ENCODE results near the gene PLEKHH1. TPM values are rescaled to one million over a fixed set of nuclear protein-coding genes. Genes with fewer than 3 reads are reported as not detected.

PLEKHH1 gene
- total RNA-seq, 2 experiments from 2014 or later = 0.16 to 0.53 TPM

DNA sequence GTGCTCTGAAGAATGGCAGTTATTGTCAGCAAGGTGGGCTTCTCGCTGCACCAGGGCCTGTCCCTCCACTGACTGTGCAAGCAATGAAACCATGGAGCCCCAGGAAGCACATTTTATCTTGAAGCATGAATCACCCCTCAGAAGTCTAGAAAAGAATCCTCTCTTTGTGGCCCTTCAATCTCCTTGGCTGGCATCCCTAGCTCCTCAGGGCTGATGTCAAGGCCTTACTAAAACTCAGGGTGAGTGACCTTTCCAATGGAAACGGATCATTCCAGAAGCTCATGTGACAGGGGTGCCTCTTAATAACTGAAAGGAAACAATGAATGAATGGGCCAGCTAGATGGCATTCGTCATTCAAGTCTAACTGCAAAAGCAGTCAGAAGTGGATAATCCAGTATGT is 22.3 kb upstream of the PLEKHH1 start:
- H3K27ac Mint-ChIP-seq = no peak overlapping the region
- H3K36me3 Mint-ChIP-seq (ENCODE audit: low read depth) = no peaks in the 10 kb centered on the region
- Histone ChIP-seq H3K27ac (ENCODE audit: low read depth in 1 of 2, low read length in 2 of 2) (no peak overlapping the region), H3K4me3 (ENCODE audit: low read length) (no peak overlapping the region), H3K36me3 (ENCODE audit: insufficient read depth, low read length) (no peaks in the 10 kb centered on the region), H3K27me3 (ENCODE audit: control insufficient read depth in 1 of 2, insufficient read depth in 2 of 2, low read length in 2 of 2) (no peaks in the 10 kb centered on the region), H3K9me3 (ENCODE audit: control insufficient read depth in 1 of 2, insufficient read depth in 1 of 2, low read length in 2 of 2) (no peaks in the 10 kb centered on the region), H3K4me1 (ENCODE audit: insufficient read depth, low read length) (peaks cover 21% of the 10 kb centered on the region)
- peaks cover 28% of the 10 kb centered on the region for H3K4me1 Mint-ChIP-seq (ENCODE audit: low read depth)
- CTCF ChIA-PET = no interaction called here
- POLR2A ChIA-PET = no interaction called here
- TF ChIP-seq, protein P1, sequence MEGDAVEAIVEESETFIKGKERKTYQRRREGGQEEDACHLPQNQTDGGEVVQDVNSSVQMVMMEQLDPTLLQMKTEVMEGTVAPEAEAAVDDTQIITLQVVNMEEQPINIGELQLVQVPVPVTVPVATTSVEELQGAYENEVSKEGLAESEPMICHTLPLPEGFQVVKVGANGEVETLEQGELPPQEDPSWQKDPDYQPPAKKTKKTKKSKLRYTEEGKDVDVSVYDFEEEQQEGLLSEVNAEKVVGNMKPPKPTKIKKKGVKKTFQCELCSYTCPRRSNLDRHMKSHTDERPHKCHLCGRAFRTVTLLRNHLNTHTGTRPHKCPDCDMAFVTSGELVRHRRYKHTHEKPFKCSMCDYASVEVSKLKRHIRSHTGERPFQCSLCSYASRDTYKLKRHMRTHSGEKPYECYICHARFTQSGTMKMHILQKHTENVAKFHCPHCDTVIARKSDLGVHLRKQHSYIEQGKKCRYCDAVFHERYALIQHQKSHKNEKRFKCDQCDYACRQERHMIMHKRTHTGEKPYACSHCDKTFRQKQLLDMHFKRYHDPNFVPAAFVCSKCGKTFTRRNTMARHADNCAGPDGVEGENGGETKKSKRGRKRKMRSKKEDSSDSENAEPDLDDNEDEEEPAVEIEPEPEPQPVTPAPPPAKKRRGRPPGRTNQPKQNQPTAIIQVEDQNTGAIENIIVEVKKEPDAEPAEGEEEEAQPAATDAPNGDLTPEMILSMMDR (IDR thresholded peaks at IDR 0.05) = no peak
- H3K9me3 Mint-ChIP-seq = no peaks in the 10 kb centered on the region
- H3K4me3 Mint-ChIP-seq = no peak overlapping the region
- no peak for ATAC-seq (ENCODE audit: poor library complexity)
- no peaks in the 10 kb centered on the region for H3K27me3 Mint-ChIP-seq
- intact Hi-C loops (cut with DNase I, micrococcal nuclease) = loop anchor here in 1 of 2 experiments (10.0 kb wide), 1 partner anchor 46 kb away; no protein-coding TSS in a partner anchor
- no peak for DNase-seq

DNA sequence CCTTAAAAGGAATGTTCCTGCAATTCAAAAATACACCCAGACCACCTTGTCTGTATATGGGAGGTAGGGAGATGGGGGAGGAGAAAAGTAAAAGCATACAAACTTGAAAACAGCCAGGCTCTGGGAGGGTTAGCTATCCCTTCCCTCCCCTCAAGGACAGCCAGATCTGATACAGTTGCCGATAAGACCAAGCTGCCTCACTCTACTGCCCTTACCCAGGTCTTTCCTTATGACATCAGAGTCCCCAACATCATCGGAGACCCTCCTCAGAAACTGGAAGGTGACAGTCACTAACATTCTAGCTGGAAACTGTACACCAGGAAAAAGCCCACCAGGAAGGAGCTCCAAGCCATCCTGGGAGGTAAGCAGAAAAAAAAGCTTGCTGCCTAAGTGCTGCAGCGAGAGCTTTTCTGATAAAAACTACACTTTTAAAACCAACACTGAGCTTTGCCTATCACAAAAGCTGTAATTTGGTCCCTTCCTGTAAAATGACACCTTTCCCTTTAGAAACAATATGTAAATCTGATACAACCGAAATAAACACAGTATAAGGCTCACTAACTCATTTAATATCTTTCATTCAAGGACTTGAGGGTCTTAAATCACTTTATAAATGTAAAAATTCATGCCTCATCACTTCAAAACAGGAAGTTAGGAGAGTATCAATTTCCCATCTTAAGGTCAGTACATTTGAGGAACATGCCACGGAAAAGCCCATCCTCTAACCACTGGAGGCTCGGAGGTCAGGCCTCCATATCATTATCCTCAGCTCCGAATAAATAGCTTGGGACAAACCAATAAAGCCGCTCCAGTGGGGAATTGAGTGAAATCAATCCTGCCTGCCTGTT is 20.4 kb upstream of the PLEKHH1 start:
- CTCF ChIA-PET = no interaction called here
- Histone ChIP-seq H3K36me3 (ENCODE audit: insufficient read depth, low read length) (no peaks in the 10 kb centered on the region), H3K27me3 (ENCODE audit: control insufficient read depth in 1 of 2, insufficient read depth in 2 of 2, low read length in 2 of 2) (no peaks in the 10 kb centered on the region), H3K27ac (ENCODE audit: low read depth in 1 of 2, low read length in 2 of 2) (no peak overlapping the region), H3K9me3 (ENCODE audit: control insufficient read depth in 1 of 2, insufficient read depth in 1 of 2, low read length in 2 of 2) (no peaks in the 10 kb centered on the region), H3K4me3 (ENCODE audit: low read length) (no peak overlapping the region), H3K4me1 (ENCODE audit: insufficient read depth, low read length) (peaks cover 28% of the 10 kb centered on the region)
- ATAC-seq (ENCODE audit: poor library complexity) (no peak), DNase-seq (no peak)
- Mint-ChIP-seq H3K4me1 (ENCODE audit: low read depth) (peaks cover 37% of the 10 kb centered on the region), H3K36me3 (ENCODE audit: low read depth) (no peaks in the 10 kb centered on the region), H3K9me3 (no peaks in the 10 kb centered on the region), H3K4me3 (peak overlapping the region; percentile 90), H3K27ac (peak overlapping the region; percentile 88), H3K27me3 (no peaks in the 10 kb centered on the region)
- TF ChIP-seq, protein P1 (IDR thresholded peaks at IDR 0.05) = no peak
- intact Hi-C loops (cut with DNase I, micrococcal nuclease) = loop anchor here (2.0 to 10.0 kb wide), 2 partner anchors 22 to 48 kb away; no protein-coding TSS in a partner anchor
- POLR2A ChIA-PET = interaction anchor here (1.0 to 1.4 kb wide), 3 partner anchors 15 to 25 kb away, joined by 3 to 7 read pairs (median 3); partner anchors contain the start of gene TMEM229B

DNA sequence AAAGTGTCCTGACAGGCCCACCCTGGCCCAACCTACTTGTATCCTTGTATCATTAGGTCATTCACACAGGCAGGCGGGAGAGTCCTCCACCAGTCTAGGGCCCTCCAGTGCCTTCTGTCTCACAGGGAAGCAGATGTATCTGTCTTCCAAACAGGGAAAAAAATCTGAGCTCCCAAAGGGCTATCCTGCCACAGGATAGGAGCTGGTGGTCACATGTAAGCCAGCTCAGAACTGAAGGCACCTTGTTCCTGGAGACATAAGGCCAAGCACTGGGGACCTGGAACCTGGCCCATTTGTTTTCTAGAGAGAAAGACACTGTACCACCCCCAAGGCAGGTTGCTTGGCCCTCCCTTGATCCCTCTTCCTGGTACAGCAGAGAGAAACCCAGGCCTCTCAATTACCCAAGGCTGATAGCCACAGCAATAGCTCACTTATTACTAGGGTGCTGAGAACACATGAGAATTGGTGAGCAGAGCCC is 19.4 kb upstream of the PLEKHH1 start:
- ChIA-PET POLR2A (interaction anchor here (1.1 to 3.0 kb wide), 3 partner anchors 15 to 25 kb away, joined by 3 to 27 read pairs (median 4); partner anchors contain the start of genes PLEKHH1 and TMEM229B), CTCF (interaction anchor here (1.0 kb wide), 1 partner anchor 86 kb away, joined by 3 read pairs; the partner anchor contains the start of gene PIGH)
- H3K36me3 Mint-ChIP-seq (ENCODE audit: low read depth) = no peaks in the 10 kb centered on the region
- intact Hi-C loops (cut with DNase I, micrococcal nuclease) = loop anchor here (2.0 to 10.0 kb wide), 2 partner anchors 23 to 49 kb away; no protein-coding TSS in a partner anchor
- H3K36me3 ChIP-seq (ENCODE audit: insufficient read depth, low read length) = no peaks in the 10 kb centered on the region
- H3K4me3 Mint-ChIP-seq = peak overlapping the region; percentile 90
- H3K9me3 ChIP-seq (ENCODE audit: control insufficient read depth in 1 of 2, insufficient read depth in 1 of 2, low read length in 2 of 2) = no peaks in the 10 kb centered on the region
- no peaks in the 10 kb centered on the region for H3K27me3 ChIP-seq (ENCODE audit: control insufficient read depth in 1 of 2, insufficient read depth in 2 of 2, low read length in 2 of 2)
- peaks cover 28% of the 10 kb centered on the region for H3K4me1 ChIP-seq (ENCODE audit: insufficient read depth, low read length)
- no peak overlapping the region for H3K4me3 ChIP-seq (ENCODE audit: low read length)
- peak overlapping the region; percentile 58 to 60 for H3K27ac ChIP-seq (ENCODE audit: low read depth in 1 of 2, low read length in 2 of 2)
- TF ChIP-seq, protein P1 (IDR thresholded peaks at IDR 0.05) = no peak
- DNase-seq = no peak
- no peak for ATAC-seq (ENCODE audit: poor library complexity)
- no peaks in the 10 kb centered on the region for H3K9me3 Mint-ChIP-seq
- H3K27ac Mint-ChIP-seq = peak overlapping the region; percentile 88
- H3K4me1 Mint-ChIP-seq (ENCODE audit: low read depth) = peaks cover 37% of the 10 kb centered on the region
- no peaks in the 10 kb centered on the region for H3K27me3 Mint-ChIP-seq

Measured in CD4-positive, alpha-beta T cell (primary cell).